Kidney (tissue), 14 donors: Measurements from ENCODE around the gene DPYSL4. TPM values are rescaled to one million over a fixed set of nuclear protein-coding genes. Genes with fewer than 3 reads are reported as not detected.

Source experiments
- DNase-seq, 5 donors: peaks; one replicate each; pipeline ENCODE4 v3.0.0-alpha.2; 2013 to 2020
- FAIRE-seq: peaks from 2 replicates; lab custom pipeline; 2012; peaks lifted over from hg19 to GRCh38; lab: Jason Lieb, UNC
- H3K27ac ChIP-seq, 2 donors: one replicate each; pipeline ENCODE4 v1.7.0; 2013; ENCODE audit warnings: low read depth in 2 of 2, low read length in 2 of 2, inconsistent platforms in 1 of 2
- H3K27me3 ChIP-seq: one replicate; pipeline ENCODE4 v1.7.1; 2013; ENCODE audit warnings: low read length, inconsistent platforms; ENCODE audit not compliant: control insufficient read depth, insufficient read depth
- H3K36me3 ChIP-seq, 3 donors: one replicate each; pipeline versions ENCODE4 v1.7.0 to v1.7.1; 2013; ENCODE audit warnings: low read length in 3 of 3, control low read depth in 1 of 3, inconsistent platforms in 1 of 3; ENCODE audit not compliant: insufficient read depth in 3 of 3, control insufficient read depth in 2 of 3
- H3K4me1 ChIP-seq, 3 donors: one replicate each; pipeline versions ENCODE4 v1.7.0 to v1.7.1; 2013; ENCODE audit warnings: low read length in 3 of 3, inconsistent platforms in 1 of 3, low read depth in 1 of 3; ENCODE audit not compliant: control insufficient read depth in 2 of 3, insufficient read depth in 2 of 3
- H3K4me3 ChIP-seq, 3 donors: one replicate each; pipeline versions ENCODE4 v1.7.0 to v1.8.1; 2013; ENCODE audit warnings: low read length in 3 of 3, control low read depth in 1 of 3, inconsistent platforms in 1 of 3
- H3K9ac ChIP-seq, 3 donors: one replicate each; pipeline versions ENCODE4 v1.7.0 to v1.7.1; 2013; ENCODE audit warnings: low read length in 3 of 3, control low read depth in 1 of 3, inconsistent platforms in 1 of 3
- H3K9me3 ChIP-seq, 3 donors: one replicate each; pipeline versions ENCODE4 v1.7.0 to v1.7.1; 2013; ENCODE audit warnings: low read length in 3 of 3, control low read depth in 1 of 3, inconsistent platforms in 1 of 3; ENCODE audit not compliant: control insufficient read depth in 2 of 3, insufficient read depth in 1 of 3
- CTCF ChIP-seq: IDR thresholded peaks from 3 replicates; pipeline ENCODE4 v1.5.1; 2012; ENCODE audit warnings: mild to moderate bottlenecking, moderate library complexity, borderline replicate concordance; ENCODE audit not compliant: insufficient read depth; ENCODE audit errors: extremely low read depth
- intact Hi-C: fragments of 100-400 bp; cut with DNase I; formaldehyde crosslinking; loops from one replicate; pipeline ENCODE4 v1.11.1; 2022
- polyA plus RNA-seq: library from polyadenylated mRNA; stranded (reverse); fragments of 350-450 nt; fragmentation: Illumina TruSeq; extraction: RNeasy Lipid Tissue Mini Kit (QIAGEN cat#74804); gene quantifications from one replicate; pipeline ENCODE4 v1.2.3, GENCODE V29; 2014; ENCODE audit warnings: low read depth, low replicate concordance; ENCODE audit not compliant: insufficient read depth
- total RNA-seq: library from RNA; stranded (reverse); fragmentation: NEBNext Ultra II Directional; extraction: Animal tissue kit (Norgen Biotek cat#: 25700); gene quantifications from one replicate; pipeline ENCODE4 v1.2.1, GENCODE V29; 2021
- donor health status: control.
- donor health status: control.
- donor health status: control.
- donor health status: control.
- donor health status: control.
- donor health status: DM: yes; HTN: yes; CAD: no.
- donor health status: Normal renal cell carcinoma (clear cell type).

Gene DPYSL4
- total and polyA plus RNA-seq, 2 donors from 2014 or later = 0.60 TPM; not detected in 1

GRCh38 chr10:132154931-132155330 lies 31.8 kb upstream of the DPYSL4 start:
- Histone ChIP-seq H3K9me3 (no peaks in the 10 kb centered on the region), H3K4me1 (no peaks in the 10 kb centered on the region), H3K36me3 (no peaks in the 10 kb centered on the region), H3K27ac (no peak overlapping the region), H3K27me3 (no peaks in the 10 kb centered on the region), H3K4me3 (no peak overlapping the region), H3K9ac (no peak overlapping the region)
- no peak for TF ChIP-seq CTCF
- FAIRE-seq (no peak), DNase-seq (no peak)
- intact Hi-C loops = no loop called here

GRCh38 chr10:132155723-132156381 lies 30.9 kb upstream of the DPYSL4 start:
- no peak overlapping the region for H3K9ac ChIP-seq
- H3K4me3 ChIP-seq = no peak overlapping the region
- no peaks in the 10 kb centered on the region for H3K9me3 ChIP-seq
- no peak for TF ChIP-seq CTCF
- no peaks in the 10 kb centered on the region for H3K4me1 ChIP-seq
- intact Hi-C loops = no loop called here
- no peaks in the 10 kb centered on the region for H3K27me3 ChIP-seq
- DNase-seq = peak in 1 of 5 donors; percentile 57
- H3K36me3 ChIP-seq = no peaks in the 10 kb centered on the region
- H3K27ac ChIP-seq = no peak overlapping the region
- no peak for FAIRE-seq

- intact Hi-C loops = no loop called here
- Histone ChIP-seq H3K4me1 (no peaks in the 10 kb centered on the region), H3K9ac (no peak overlapping the region), H3K36me3 (no peaks in the 10 kb centered on the region), H3K9me3 (no peaks in the 10 kb centered on the region), H3K4me3 (no peak overlapping the region), H3K27me3 (no peaks in the 10 kb centered on the region), H3K27ac (no peak overlapping the region)
- no peak for TF ChIP-seq CTCF
- FAIRE-seq (no peak), DNase-seq (peak in 1 of 5 donors; percentile 59)
Measured at GRCh38 chr10:132156382-132156781, 30.4 kb upstream of the DPYSL4 start.

- no peak for DNase-seq
- H3K4me3 ChIP-seq = no peak overlapping the region
- no peak overlapping the region for H3K9ac ChIP-seq
- no peaks in the 10 kb centered on the region for H3K9me3 ChIP-seq
- no peaks in the 10 kb centered on the region for H3K4me1 ChIP-seq
- H3K27ac ChIP-seq = no peak overlapping the region
- intact Hi-C loops = no loop called here
- H3K36me3 ChIP-seq = no peaks in the 10 kb centered on the region
- H3K27me3 ChIP-seq = no peaks in the 10 kb centered on the region
- FAIRE-seq = no peak
- no peak for TF ChIP-seq CTCF
Measured at GRCh38 chr10:132157101-132157500, 29.6 kb upstream of the DPYSL4 start.
